Suppressor macrophage treated with lipopolysaccharide for 4 hours (primary cell): ENCODE measurements around the gene CENPL.
"Not testable (repeated sequence)": the region's sequence is repeated elsewhere in the genome, so short reads cannot be mapped to it uniquely, and the experiment has no call there.

ENCODE experiments used
- DNase-seq: peaks from one replicate; pipeline ENCODE4 v3.0.0-alpha.2; 2020

The CENPL gene

DNA sequence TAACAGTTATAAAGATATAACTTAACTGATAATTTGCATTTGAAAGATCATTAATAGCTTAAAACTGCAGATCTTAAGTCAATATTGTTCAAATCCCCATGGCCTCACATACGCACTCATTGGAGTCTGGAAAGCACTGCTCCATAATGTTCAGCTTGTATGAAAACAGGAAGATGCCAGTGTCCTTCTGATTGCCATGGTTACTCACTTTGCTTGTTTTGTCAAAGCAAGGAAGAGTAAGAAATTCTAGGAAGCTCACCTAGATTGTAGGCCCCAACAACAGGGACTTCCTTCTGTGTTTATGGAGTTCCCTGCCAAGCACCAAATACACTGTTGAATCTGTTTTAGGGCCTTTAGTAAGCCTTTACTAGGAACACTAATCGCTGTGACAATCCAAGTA, 32.2 kb upstream of the CENPL start:
- DNase-seq: no peak

DNA sequence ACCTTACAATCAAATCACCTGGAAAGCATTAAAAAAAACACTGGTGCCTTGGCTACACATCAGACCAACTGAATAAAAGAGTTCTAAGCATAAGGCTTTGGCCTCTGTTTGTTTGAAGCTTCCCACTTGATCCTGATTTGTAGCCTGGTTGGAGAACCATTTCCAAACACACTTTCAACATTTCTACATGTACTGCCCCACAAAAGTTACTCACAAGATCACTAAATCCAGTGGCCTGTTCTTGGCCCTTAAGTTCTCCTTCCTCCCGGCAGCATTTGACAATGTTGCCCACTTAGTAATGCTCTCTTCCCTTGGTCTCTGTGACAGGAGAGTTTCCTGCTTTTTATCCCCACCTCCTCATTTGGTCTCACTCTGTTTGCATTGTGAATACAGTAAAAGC, 31.3 kb upstream of the CENPL start:
- no peak for DNase-seq

DNA sequence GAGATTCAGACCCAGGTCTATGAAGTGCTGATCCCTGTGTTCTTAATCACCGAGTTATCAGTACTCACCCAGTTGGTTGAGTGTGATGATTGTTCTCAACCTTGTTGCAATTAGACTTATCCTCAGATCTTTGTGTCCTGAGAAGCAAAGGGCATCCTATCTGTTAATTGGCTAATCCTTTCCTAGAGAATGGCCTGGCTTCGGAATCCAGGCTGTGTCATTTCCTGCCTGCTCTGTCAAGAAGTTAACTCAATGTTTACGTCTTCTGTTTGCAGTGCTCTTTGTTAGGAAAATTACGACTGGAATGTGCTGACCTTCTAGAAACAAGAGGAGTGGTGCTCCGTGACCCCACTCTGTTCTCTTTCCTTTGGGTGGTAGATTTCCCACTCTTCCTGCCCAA, 28.4 kb upstream of the CENPL start:
- no peak for DNase-seq

DNA sequence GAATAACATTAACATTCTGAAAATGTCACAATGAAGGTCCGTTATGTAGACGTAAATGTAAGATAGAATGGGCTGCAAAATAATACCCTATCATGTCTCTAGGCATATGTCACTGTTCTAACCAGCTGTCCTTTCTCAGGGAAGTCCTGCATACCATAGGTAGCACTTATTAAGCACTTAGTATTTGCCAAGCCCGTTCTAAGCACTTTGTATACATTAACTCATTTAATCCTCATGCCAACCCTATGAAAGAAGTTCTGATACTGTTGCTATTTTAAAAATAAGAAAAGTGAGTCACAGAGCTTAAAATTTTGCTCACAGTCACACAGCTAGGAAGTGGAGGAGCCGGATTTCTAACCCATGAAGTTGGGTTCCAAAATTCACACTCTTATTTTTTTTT, 27.4 kb upstream of the CENPL start:
- no peak for DNase-seq

- no peak for DNase-seq
Measured at GRCh38 chr1:173832748-173833147, 8.1 kb upstream of the CENPL start.

DNA sequence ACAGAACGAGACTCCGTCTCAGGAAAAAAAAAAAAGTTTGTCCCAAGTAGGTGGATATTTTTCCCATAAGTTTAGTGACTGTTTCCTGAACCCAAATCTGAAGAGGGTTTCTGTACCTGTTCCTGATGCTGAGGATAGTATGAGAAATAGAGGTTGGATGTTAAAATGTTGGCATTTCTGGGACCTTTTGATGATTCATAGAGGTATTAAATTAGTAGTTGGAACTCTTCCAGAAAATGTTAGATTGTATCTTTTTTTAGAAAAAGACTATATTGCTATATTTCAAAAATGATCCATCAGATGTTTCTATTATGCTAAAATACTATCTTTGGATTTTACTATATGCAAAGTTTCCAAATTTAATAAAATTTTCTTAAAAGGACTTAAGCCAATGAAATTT, 2.9 kb upstream of the CENPL start:
- no peak for DNase-seq

- DNase-seq: no peak
Measured at GRCh38 chr1:173823781-173824314, 835 bp downstream of the CENPL start.

DNA sequence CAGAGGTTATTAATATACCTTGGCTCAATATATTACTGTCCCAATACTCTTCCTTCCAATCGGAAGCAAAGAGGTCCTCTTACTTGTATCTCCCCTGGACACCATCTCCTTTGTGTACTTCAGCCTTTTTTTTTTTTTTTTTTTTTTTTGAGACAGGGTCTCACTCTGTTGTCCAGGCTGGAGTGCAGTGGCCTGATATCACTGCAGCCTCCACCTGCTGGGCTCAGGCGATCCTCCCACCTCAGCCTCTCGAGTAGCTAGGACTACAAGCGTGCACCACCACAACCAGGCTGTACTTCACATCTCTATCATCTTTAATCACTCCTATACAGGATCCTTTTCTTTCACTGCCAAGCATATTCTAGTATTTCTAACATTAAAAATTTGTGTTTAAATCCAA, 3.0 kb downstream of the CENPL start:
- no peak for DNase-seq

DNA sequence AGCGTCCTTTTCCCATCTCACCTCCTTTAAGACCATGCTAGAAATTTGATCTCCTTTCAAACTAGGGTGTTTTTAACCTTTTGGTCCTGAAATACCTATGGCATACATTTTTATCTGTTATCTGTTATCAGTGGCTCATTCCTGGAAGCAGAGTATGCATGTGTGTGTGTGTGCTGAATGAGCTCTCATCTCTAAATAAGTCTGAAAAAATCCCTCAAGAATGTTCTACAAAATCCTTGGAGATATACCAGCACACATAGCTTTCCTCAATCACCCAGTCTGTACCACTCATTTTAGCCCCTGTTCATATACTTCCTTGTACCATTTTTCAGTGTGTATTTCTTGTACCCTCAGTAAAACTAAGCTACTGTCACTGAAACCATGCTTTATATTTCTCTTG, 6.2 kb downstream of the CENPL start:
- no peak for DNase-seq

DNA sequence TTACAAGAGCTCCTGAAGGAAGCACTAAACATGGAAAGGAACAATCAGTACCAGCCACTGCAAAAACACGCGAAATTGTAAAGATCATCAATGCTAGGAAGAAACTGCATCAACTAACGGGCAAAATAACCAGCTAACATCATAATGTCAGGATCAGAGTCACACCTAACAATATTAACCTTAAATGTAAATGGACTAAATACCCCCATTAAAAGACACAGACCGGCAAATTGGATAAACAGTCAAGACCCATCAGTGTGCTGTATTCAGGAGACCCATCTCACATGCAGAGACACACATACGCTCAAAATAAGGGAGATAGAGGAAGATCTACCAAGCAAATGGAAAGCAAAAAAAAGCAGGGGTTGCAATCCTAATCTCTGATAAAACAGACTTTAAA, 11.0 kb downstream of the CENPL start:
- not testable (repeated sequence) for DNase-seq

- DNase-seq: no peak
Measured at GRCh38 chr1:173802961-173803360, 21.7 kb downstream of the CENPL start.

- not testable (repeated sequence) for DNase-seq
Measured at GRCh38 chr1:173799995-173800394, 24.7 kb downstream of the CENPL start.

DNA sequence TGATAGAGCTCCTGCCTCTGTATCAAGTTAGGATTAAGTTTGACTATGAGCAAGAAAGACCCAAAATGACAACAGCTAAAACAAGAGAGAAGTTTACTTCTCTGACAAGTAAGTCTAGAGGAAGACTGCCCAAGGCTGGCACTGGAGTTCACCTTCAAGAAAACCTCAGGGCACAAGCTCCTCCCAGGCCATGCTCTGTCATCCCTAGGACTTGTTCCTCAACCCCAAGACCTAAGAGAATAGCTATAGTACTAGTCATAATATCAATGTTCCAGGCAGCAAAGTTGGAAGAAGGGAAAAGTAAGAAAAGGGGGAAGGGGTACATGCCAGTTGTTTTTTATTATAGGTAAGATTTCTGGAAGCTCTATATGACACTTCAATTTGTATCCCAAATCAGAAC, 26.6 kb downstream of the CENPL start:
- DNase-seq: no peak

GRCh38 chr1:173789841-173790240, 34.8 kb downstream of the CENPL start:
- no peak for DNase-seq

GRCh38 chr1:173784997-173785396, 39.7 kb downstream of the CENPL start:
- no peak for DNase-seq

DNA sequence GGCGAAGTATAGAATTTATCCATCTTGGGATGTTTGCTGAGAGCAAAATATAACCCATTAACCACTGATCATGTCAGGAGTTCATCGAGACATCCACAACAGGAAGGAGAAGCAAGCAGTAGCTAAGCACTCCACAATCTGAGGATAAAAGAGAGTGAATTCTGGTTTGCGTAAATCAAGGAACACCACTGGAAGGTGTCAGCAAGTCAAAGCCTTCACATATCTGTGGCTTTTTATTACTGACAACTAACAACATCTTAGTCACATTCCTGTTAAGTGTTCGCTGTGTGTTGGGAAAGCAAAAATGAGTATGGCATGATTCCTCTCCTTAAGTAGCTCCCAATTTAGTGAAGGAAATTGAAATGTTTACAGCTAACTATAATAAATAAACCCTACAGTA, 44.7 kb downstream of the CENPL start:
- no peak for DNase-seq

GRCh38 chr1:173775578-173776226, 49.0 kb downstream of the CENPL start:
- DNase-seq: no peak

DNA sequence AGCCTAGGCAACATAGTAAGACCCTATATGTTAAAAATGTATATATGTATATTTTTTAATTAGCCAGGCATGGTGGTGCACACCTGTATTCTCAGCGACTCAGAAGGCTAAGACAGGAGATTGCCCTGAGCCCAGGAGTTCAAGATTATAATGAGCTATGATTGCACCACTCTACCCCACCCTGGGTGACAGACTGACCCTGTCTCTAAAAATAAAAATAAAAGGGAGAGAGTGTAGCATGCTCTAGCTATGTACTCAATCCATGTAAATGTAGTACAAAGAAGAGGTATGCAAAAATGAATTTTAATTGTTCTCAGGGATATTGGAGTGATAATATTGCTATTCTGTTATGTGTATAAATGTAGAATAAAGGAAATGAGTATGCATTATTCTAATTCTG, 53.1 kb downstream of the CENPL start:
- DNase-seq: no peak

- not testable (repeated sequence) for DNase-seq
Measured at GRCh38 chr1:173770330-173770729, 54.4 kb downstream of the CENPL start.

- no peak for DNase-seq
Measured at GRCh38 chr1:173768827-173769226, 55.9 kb downstream of the CENPL start.

- DNase-seq: no peak
Measured at GRCh38 chr1:173768206-173768605, 56.5 kb downstream of the CENPL start.

DNA sequence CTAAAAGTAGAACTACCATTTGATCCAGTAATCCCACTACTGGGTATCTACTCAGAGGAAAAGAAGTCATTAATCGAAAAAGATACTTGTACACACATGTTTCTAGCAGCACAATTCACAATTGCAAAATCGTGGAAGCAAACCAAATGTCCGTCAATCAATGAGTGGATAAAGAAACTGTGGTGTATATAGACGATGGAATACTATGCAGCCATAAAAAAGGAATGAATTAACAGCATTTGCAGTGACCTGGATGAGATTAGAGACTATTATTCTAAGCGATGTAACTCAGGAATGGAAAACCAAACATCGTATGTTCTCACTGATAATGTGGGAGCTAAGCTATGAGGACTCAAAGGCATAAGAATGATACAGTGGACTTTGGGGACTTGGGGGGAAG, 60.4 kb downstream of the CENPL start:
- DNase-seq: not testable (repeated sequence)

GRCh38 chr1:173758980-173759379, 65.7 kb downstream of the CENPL start:
- no peak for DNase-seq

DNA sequence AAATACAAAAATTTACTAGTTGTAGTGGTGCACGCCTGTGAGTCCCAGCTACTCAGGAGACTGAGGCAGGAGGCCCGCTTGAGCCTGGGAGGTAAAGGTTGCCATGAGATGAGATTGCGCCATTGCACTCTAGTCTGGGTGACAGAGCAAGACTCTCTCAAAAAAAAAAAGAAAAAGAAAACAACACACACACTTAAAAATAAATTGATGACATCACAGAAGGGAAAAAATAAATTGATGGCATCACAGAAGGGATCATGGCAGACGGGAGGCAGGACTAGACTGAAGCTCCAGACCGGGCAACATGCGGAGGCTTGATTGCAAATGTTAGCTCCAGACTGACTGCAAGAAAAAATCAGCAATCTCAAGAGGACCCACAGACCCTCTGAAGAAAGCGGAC, 66.6 kb downstream of the CENPL start:
- DNase-seq: no peak

GRCh38 chr1:173757666-173758065, 67.0 kb downstream of the CENPL start:
- DNase-seq: no peak
